ENCODE data around the gene SLC6A2.

GRCh38 chr16:55666012-55666411 lies 10.2 kb downstream of the SLC6A2 start:
- TF ChIP-seq ZNF70 (CRISPR knock-in tag; IDR thresholded peaks at IDR 0.05): no peak
- no peak for TF ChIP-seq CSDC2 (CRISPR knock-in tag; IDR thresholded peaks at IDR 0.05)
- no peak for TF ChIP-seq OSR1 (CRISPR knock-in tag; IDR thresholded peaks at IDR 0.05)
- no peak for TF ChIP-seq PATZ1 (CRISPR knock-in tag; IDR thresholded peaks at IDR 0.05; ENCODE audit: borderline replicate concordance)
- TF ChIP-seq PPARA (CRISPR knock-in tag; IDR thresholded peaks at IDR 0.05; ENCODE audit: borderline replicate concordance): no peak
- no peak for TF ChIP-seq ZNF8 (CRISPR knock-in tag; IDR thresholded peaks at IDR 0.05)
- no peak for TF ChIP-seq ZFP30 (CRISPR knock-in tag; IDR thresholded peaks at IDR 0.05)
- TF ChIP-seq ZFP3 (CRISPR knock-in tag; IDR thresholded peaks at IDR 0.05): no peak
- TF ChIP-seq CREB5 (CRISPR knock-in tag; IDR thresholded peaks at IDR 0.05; ENCODE audit: low read depth): no peak
- no peak for TF ChIP-seq CSRNP3 (CRISPR knock-in tag; IDR thresholded peaks at IDR 0.05)

Data from SK-N-SH treated with all-trans-retinoic acid at 6 μM for 48 hours (cell line).